ENCODE results near the gene ZNF557.

Gene ZNF557

GRCh38 chr19:7112675-7113074, 43.2 kb downstream of the ZNF557 start:
- no peak for TF ChIP-seq CTCF (IDR thresholded peaks at IDR 0.05; ENCODE audit: low read depth, low read length)

GRCh38 chr19:7113233-7113632, 43.7 kb downstream of the ZNF557 start:
- no peak for TF ChIP-seq CTCF (IDR thresholded peaks at IDR 0.05; ENCODE audit: low read depth, low read length)
- no peak for DNase-seq (ENCODE audit: extremely low read depth, low read depth)

More at GRCh38 chr19:7112675-7113074, 43.2 kb downstream of the ZNF557 start:
- DNase-seq (ENCODE audit: extremely low read depth, low read depth) = no peak

- TF ChIP-seq CTCF (IDR thresholded peaks at IDR 0.05; ENCODE audit: low read depth, low read length) = no peak
- DNase-seq (ENCODE audit: extremely low read depth, low read depth) = no peak
Measured at GRCh38 chr19:7115721-7116120, 46.2 kb downstream of the ZNF557 start.

- DNase-seq (ENCODE audit: extremely low read depth, low read depth) = no peak
- TF ChIP-seq CTCF (IDR thresholded peaks at IDR 0.05; ENCODE audit: low read depth, low read length) = no peak
Measured at GRCh38 chr19:7117248-7117647, 47.7 kb downstream of the ZNF557 start.

GRCh38 chr19:7119582-7119981, 50.1 kb downstream of the ZNF557 start:
- DNase-seq (ENCODE audit: extremely low read depth, low read depth) = no peak
- no peak for TF ChIP-seq CTCF (IDR thresholded peaks at IDR 0.05; ENCODE audit: low read depth, low read length)

GRCh38 chr19:7120499-7120898, 51.0 kb downstream of the ZNF557 start:
- TF ChIP-seq CTCF (IDR thresholded peaks at IDR 0.05; ENCODE audit: low read depth, low read length) = no peak
- DNase-seq (ENCODE audit: extremely low read depth, low read depth) = no peak

- no peak for DNase-seq (ENCODE audit: extremely low read depth, low read depth)
- TF ChIP-seq CTCF (IDR thresholded peaks at IDR 0.05; ENCODE audit: low read depth, low read length) = no peak
Measured at GRCh38 chr19:7122701-7123100, 53.2 kb downstream of the ZNF557 start.

All from AG09319 (cell line).